ENCODE results near the gene ZNF497. TPM values are rescaled to one million over a fixed set of nuclear protein-coding genes. Genes with fewer than 3 reads are reported as not detected.
A peak's percentile ranks its signal among the peaks of the same experiment; 100 is the strongest.

Gene ZNF497
- total and polyA plus RNA-seq, 2 donors (not counting 1 experiment from before 2014, with no cell fraction given) = 1.6 to 2.7 TPM

DNA sequence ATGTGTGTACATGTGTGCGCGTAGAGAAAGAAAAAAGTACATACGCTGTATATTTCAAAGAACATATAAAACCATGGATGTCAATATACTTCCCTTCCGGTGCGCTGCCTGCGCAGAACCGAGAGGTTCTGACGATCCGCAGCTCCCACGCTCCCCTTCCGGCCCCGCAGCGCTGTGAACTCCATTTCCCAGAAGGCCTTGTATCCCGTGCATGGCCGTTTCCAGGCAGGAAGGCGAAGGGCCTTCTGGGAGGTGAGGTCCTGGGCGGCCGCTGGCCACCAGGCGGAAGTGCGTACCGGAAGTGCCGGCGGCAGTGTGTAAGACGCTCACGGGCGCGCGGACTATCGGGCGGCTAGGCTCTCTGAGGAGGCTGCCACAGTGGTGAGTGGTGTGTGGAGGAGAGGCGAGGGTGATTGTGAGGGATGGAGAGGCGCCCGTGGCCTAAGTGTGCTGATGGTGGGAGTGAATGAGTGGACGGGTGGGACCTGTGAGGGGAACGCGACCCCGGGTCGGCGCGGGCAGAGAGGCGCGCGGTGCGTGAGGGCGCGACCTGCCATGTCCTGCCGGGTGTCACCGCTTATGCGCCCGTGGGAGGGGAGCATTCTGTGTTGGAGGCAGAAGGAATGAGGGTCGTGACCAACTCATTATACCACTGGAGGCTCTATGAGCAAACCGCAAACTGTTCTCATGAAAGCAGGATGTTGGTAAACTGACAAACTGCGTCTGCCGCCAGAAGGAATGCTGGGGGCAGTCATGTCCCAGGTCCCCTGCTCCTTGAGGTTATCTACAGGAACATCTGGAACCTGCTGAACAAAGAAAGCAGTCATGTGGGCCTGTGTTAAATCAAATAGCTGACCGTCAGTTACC is 57.3 kb downstream of the ZNF497 start, which contains the start of gene ERVK3-1:
TSS of gene ERVK3-1 (plus strand) at position 313 of the 867 bp plus-strand sequence. CDS start 6,792 bp downstream, outside the sequence.
- peaks cover 0 to 3% (median 0%) of the 10 kb centered on the region in 3 donors for H3K9me3 ChIP-seq (ENCODE audit: control extremely low read depth in 1 of 3, control insufficient read depth in 2 of 3, insufficient read depth in 1 of 3, low read length in 2 of 3)
- H3K27ac ChIP-seq (ENCODE audit: low read length in 2 of 2) = peak within 1 kb of the TSS; percentile 85 to 93
- Mint-ChIP-seq H3K4me3 (peak within 1 kb of the TSS; percentile 97), H3K27me3 (no peaks in the 10 kb centered on the region), H3K4me1 (peaks cover 36% of the 10 kb centered on the region), H3K9me3 (ENCODE audit: insufficient read depth) (no peaks in the 10 kb centered on the region), H3K27ac (peak within 1 kb of the TSS; percentile 97)
- H3K4me3 ChIP-seq (ENCODE audit: control extremely low read depth in 1 of 5, extremely low read depth in 1 of 5, insufficient read depth in 1 of 5, low read depth in 2 of 5, low read length in 4 of 5) = peak within 1 kb of the TSS; percentile 39 to 94 (median 88)
- ATAC-seq (ENCODE audit: low read depth) = peak; percentile 98
- peaks cover 0 to 37% of the 10 kb centered on the region in 2 experiments for H3K36me3 ChIP-seq (replicated peaks in 1 of 2; ENCODE audit: control extremely low read depth in 1 of 2, control insufficient read depth in 1 of 2, extremely low read depth in 1 of 2, insufficient read depth in 2 of 2, low read length in 1 of 2)
- intact Hi-C loops (cut with micrococcal nuclease) = loop anchor here (1.0 to 5.0 kb wide), 15 partner anchors 21 to 1633 kb away; partner anchors contain the start of genes RPS5, TRIM28, ZNF132 and ZNF274
- peak within 1 kb of the TSS; percentile 91 for H2AFZ ChIP-seq (ENCODE audit: insufficient read depth, low read depth, low read length, poor library complexity, severe bottlenecking)
- H4K20me1 ChIP-seq (ENCODE audit: control insufficient read depth, insufficient read depth, low read length, poor library complexity, severe bottlenecking) = no peaks in the 10 kb centered on the region
- peak within 1 kb of the TSS; percentile 84 for H3K9ac ChIP-seq (ENCODE audit: low read length)
- peak within 1 kb of the TSS; percentile 79 for H3K4me2 ChIP-seq (replicated peaks; ENCODE audit: low read depth, low read length, poor library complexity, severe bottlenecking)
- peak; percentile 98 for DNase-seq
- TF ChIP-seq EZH2 (IDR thresholded peaks at IDR 0.05; ENCODE audit: borderline replicate concordance, insufficient read depth, low read depth, low read length, poor library complexity, severe bottlenecking) = no peak
- TF ChIP-seq, protein P1, sequence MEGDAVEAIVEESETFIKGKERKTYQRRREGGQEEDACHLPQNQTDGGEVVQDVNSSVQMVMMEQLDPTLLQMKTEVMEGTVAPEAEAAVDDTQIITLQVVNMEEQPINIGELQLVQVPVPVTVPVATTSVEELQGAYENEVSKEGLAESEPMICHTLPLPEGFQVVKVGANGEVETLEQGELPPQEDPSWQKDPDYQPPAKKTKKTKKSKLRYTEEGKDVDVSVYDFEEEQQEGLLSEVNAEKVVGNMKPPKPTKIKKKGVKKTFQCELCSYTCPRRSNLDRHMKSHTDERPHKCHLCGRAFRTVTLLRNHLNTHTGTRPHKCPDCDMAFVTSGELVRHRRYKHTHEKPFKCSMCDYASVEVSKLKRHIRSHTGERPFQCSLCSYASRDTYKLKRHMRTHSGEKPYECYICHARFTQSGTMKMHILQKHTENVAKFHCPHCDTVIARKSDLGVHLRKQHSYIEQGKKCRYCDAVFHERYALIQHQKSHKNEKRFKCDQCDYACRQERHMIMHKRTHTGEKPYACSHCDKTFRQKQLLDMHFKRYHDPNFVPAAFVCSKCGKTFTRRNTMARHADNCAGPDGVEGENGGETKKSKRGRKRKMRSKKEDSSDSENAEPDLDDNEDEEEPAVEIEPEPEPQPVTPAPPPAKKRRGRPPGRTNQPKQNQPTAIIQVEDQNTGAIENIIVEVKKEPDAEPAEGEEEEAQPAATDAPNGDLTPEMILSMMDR (IDR thresholded peaks at IDR 0.05) = no peak
- H3K27me3 ChIP-seq (replicated peaks in 1 of 4; ENCODE audit: control extremely low read depth in 1 of 4, control insufficient read depth in 3 of 4, insufficient read depth in 4 of 4, low read length in 3 of 4) = no peaks in the 10 kb centered on the region
- peaks cover 53% of the 10 kb centered on the region for H3K79me2 ChIP-seq (ENCODE audit: control insufficient read depth, insufficient read depth, low read length)
- ChIA-PET POLR2A (interaction anchor here (0.5 to 3.3 kb wide), 6 partner anchors 21 to 253 kb away, joined by 3 to 12 read pairs (median 5); partner anchors contain the start of genes UBE2M, ZNF497, ZNF8 and ZSCAN22), CTCF (interaction anchor here (0.5 to 1.7 kb wide), 4 partner anchors 21 to 160 kb away, joined by 3 to 5 read pairs (median 4); no protein-coding TSS in a partner anchor)
- 2% methylated on average over 51 of the region's 55 CpGs for WGBS (ENCODE audit: insufficient coverage)
- peaks cover 15 to 18% of the 10 kb centered on the region in 2 donors for H3K4me1 ChIP-seq (ENCODE audit: control insufficient read depth in 2 of 2, insufficient read depth in 2 of 2, low read length in 2 of 2)

Measured in B cell (primary cell).